Stimulated activated CD4-positive, alpha-beta T cell treated with anti-CD3 and anti-CD28 coated beads, Interleukin-2, amount 100 ng/mL, for 4 hours (primary cell): Measurements from ENCODE around the gene ZNF691.
"Not testable (repeated sequence)": the region's sequence is repeated elsewhere in the genome, so short reads cannot be mapped to it uniquely, and the experiment has no call there.

Source experiments
- DNase-seq: peaks from one replicate; pipeline ENCODE4 v3.0.0-alpha.2; 2020; ENCODE audit warnings: low read depth

The ZNF691 gene

GRCh38 chr1:42860339-42861013, 14.1 kb downstream of the ZNF691 start:
- no peak for DNase-seq

GRCh38 chr1:42861014-42861399, 14.6 kb downstream of the ZNF691 start:
- no peak for DNase-seq

DNA sequence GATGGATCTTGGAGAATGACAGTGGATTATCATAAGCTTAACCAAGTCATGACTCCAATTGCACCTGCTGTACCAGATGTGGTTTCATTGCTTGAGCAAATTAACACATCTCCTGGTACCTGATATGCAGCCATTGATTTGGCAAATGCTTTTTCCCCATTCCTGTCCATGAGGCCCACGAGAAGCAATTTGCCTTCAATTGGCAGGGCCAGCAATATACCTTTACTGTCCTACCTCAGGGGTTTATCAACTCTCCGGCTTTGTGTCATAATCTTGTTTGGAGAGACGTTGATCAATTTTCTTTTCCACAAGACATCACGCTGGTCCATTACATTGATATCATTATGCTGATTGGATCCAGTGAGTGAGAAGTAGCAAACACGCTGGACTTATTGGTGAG, 20.1 kb downstream of the ZNF691 start:
- no peak for DNase-seq

- DNase-seq, result not testable (repeated sequence)
These were observed 22.1 kb downstream of the ZNF691 start for GRCh38 chr1:42868466-42868865.

- not testable (repeated sequence) for DNase-seq
These were observed 22.8 kb downstream of the ZNF691 start for GRCh38 chr1:42869254-42869653.

GRCh38 chr1:42869751-42870150, 23.3 kb downstream of the ZNF691 start:
- DNase-seq, result not testable (repeated sequence)

DNA sequence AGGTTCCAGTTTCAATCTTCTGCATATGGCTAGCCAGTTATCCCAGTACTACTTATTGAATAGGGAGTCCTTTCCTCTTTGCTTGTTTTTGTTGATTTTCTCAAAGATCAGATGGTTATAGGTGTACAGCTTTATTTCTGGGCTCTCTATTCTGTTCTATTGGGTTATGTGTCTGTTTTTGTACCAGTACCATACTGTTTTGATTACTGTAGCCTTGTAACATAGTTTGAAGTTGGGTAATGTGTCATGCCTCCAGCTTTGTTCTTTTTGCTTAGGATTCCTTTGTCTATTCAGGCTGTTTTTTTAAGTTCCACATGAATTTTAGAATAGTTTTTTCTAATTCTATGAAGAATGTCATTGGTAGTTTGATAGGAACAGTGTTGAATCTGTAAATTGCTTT, 26.7 kb downstream of the ZNF691 start:
- DNase-seq, result not testable (repeated sequence)

DNA sequence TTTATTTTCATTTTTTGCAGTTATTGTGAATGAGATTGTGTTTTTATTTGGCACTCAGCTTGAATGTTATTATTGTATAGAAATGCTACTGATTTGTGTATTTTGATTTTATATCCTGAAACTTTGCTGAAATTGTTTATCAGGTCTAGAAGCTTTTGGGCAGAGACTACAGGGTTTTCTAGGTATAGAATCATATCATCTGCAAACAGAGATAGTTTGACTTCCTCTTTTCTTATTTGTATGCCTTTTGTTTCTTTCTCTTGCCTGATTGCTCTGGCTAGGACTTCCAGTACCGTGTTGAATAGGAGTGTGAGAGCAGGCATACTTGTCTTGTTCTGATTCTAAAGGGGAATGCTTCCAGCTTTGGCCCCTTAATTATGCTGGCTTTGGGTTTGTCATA, 27.3 kb downstream of the ZNF691 start:
- no peak for DNase-seq

- no peak for DNase-seq
These were observed 29.6 kb downstream of the ZNF691 start for GRCh38 chr1:42876009-42876408.

GRCh38 chr1:42877380-42877779, 31.0 kb downstream of the ZNF691 start:
- DNase-seq, result no peak

- no peak for DNase-seq
These were observed 34.0 kb downstream of the ZNF691 start for GRCh38 chr1:42880384-42880783.

DNA sequence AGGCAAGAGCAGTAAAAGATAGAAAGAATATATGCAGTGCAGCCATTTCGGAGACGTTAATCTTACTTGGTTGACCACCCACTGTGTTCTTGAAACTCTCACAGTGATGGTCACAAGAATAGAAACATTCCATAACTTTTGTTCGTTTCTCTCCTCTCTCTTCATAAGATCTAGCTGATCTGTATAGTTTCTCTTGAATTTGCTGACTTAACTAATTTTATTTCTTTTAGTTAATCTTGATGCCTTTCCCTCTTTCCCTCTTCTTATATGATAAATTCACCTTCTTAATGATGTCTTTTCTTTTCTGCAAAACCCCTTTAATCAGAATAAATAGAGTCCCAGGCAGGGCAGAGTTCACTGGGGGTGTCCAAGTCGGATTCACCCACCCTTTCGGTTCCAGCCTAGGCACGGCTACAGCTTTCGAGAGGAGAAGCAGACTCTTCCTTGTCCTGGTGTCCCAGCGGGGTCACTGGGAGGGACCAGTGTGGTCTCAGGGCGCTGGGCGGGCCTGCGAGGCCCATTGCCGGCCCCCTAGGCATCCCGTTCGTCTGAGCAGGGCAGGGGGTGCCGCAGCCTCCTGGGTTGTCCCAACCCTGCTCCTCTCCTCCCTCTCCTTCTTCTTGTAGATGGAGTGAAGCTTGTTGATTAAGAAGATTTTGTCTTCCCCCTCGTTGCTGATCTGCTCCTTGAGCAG, 39.8 kb downstream of the ZNF691 start:
- DNase-seq, result no peak

DNA sequence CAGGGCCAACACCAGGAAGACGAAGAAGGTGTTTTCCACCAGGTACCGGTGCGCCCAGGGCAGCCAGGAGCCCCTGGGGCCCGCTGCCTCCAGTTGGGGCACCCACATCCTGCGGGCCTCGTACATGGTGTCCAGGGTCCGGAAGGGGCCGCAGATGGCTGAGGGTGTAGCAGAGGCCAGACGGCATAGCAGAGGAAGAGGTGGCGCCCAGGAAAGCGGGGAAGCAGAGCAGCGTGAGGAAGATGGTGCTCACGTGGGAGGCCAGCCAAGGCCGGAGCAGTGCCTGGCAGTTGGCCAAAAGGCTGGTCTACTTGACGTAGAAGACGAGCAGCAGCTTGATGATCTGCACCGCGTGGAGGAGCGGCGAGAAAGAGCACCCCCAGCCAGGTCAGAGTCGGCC, 40.4 kb downstream of the ZNF691 start:
- no peak for DNase-seq

DNA sequence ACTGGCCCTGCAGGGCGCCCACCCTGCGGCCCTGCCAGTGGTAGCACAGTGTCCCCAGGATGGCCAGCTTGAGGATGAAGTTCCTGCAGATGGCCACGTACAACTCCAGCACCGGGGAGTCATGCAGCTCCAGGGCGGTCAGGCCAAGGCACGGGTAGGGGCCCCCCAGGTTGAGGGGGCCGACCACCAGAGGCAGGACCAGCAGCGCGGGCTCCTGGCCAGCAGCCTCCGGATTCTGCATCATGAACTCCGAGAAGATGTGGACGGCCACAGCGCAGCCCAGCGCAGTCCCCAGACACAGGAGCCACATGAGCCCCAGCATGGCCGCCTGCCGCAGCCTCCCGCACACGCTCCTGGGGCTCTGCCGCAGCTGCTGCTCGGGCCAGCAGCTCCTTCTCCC, 41.0 kb downstream of the ZNF691 start:
- DNase-seq, result no peak

DNA sequence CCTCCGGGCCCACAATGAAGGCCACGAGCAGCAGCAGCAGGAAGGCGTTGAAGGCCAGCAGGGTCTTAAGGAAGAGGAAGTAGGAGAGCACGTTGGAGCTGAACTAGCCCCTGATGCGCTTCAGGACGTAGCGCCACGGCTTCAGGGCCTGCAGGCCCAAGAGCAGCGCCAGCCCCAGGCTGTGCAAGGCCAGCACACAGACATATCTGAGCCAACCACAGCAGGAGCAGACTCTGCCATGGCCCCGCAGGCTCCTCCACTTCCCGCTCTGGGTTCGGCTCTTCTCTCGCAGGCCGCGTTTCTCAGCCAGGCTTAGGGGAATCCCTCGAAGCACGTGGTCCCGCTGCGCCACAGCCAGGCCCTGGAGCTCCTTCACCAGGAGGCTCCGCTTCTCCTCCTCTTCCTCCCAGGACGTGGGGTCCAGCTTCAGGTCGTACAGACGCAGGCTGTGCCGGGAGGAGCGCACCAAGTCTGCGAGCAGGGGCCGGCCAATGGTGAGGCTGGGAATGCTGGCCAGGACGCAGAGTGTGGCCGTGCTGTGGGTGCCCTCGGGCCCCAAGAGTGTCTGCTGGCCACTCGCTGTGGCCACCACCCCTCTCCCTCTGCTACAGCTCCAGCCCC, 41.7 kb downstream of the ZNF691 start:
- no peak for DNase-seq

DNA sequence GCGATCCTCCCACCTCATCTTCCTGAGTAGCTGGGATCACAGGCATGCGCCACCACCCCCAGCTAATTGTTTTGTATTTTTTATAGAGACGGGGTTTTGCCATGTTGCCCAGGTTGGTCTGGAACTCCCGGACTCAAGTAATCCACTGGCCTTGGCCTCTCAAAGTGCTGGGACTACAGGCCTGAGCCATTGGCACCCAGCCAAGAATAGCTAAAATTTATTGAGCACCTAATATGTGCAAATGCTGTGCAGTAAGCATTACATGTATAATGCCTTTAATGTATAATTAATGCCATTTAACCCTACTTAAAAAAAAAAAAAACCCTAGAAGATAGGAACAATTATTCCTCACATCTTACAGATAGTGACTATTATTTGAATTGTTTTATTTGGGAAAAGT, 42.9 kb downstream of the ZNF691 start:
- no peak for DNase-seq

DNA sequence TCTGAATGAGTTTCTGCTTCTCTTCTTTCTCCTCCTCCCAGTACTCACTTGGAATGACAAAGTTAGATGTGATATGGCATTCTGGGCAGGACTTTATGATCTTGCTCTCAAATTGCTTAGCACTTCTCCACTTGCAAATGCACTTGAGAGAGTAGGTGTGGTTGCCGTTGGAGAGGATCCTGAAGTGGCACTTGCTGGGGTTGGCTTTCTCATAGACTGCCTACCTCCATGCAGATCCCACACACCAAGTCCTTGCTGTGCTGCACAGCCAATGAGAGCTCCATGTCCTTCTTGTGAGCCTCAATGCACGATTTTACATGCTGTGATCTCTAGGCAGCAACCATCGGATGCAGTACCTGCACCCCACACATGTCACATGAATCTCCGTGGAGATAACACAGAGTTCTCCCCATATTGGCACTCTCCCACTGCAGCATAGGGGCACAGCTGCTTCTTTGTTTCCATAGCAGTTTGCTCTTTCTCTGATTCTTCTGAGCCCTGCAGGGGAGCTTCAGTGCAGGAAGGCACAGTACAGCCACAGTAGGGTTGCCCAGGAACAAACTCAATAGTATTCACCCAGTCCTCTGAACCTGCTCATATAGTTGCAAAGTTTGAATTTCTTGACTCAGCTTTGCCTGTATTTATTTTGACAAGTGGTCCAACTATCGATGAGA, 45.2 kb downstream of the ZNF691 start:
- DNase-seq, result no peak

- not testable (repeated sequence) for DNase-seq
These were observed 53.5 kb downstream of the ZNF691 start for GRCh38 chr1:42899960-42900359.
